Fibroblast of the aortic adventitia (primary cell): ENCODE results near the gene MYCBP2. TPM values are rescaled to one million over a fixed set of nuclear protein-coding genes. Genes with fewer than 3 reads are reported as not detected.
"Not testable (repeated sequence)": the region's sequence is repeated elsewhere in the genome, so short reads cannot be mapped to it uniquely, and the experiment has no call there.

Experiments
- DNase-seq: peaks from one replicate; pipeline ENCODE4 v3.0.0-alpha.2; 2010; ENCODE audit warnings: low read depth
- H3K4me3 ChIP-seq: 2 replicates; pipeline ENCODE4 v1.5.1; 2011; ENCODE audit warnings: low read depth, mild to moderate bottlenecking, control low read depth, low read length, moderate library complexity
- CTCF ChIP-seq: IDR thresholded peaks from 2 replicates; pipeline ENCODE4 v1.5.1; 2011; ENCODE audit warnings: mild to moderate bottlenecking, low read length, control low read depth, inconsistent platforms; ENCODE audit not compliant: insufficient read depth
- total RNA-seq: library from RNA; depleted of rRNA; stranded (reverse); fragments of >200 nt; gene quantifications from 2 replicates; pipeline ENCODE4 v1.2.3, GENCODE V29; 2012; ENCODE audit warnings: low replicate concordance

The MYCBP2 gene
- total RNA-seq, 1 donor, result 84.9 TPM

DNA sequence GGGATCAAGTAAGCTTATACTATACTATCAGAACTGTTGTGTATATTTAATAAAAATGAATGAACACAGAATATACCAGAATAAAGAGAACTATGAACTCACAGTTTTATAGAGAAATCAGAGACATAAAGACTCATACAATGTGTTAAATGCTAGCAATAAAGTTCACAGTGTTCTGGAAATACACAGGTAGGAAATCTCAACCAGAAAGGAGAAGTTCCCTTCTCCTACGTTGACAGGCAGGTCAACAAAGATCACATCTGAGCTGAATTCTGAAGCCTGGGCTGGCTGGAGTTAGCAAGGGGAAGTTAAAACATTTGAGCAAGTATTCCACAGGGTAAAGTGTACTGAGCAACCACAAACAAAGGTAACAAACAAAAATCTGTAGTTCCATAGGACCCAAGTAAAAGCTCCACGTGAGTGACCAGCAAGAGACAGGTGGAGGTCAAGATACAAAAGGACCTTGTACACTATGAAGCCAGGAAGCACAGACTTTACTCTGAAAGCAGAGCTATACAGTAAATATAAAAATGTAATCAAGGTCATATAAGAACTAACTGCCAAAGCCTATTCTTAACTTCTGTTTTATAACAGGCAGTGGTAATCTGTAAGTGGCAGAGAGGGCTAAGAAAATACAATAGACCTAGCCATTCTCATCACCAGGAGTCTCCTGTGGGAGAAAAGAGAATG is 312.9 kb downstream of the MYCBP2 start:
- no peak for TF ChIP-seq CTCF

DNA sequence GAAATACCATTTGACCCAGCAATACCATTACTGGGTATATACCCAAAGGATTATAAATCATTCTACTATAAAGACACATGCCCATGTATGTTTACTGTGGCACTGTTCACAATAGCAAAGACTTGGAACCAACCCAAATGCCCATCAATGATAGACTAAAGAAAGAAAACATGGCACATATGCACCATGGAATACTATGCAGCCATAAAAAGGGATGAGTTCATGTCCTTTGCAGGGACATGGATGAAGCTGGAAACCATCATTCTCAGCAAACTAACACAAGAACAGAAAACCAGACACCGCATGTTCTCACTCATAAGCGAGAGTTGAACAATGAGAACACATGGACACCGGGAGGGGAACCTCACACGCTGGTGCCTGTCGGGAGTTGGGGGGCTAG is 317.2 kb downstream of the MYCBP2 start:
- not testable (repeated sequence) for DNase-seq, H3K4me3 ChIP-seq

More for the DNA sequence above, 312.9 kb downstream of the MYCBP2 start:
- no peak overlapping the region for H3K4me3 ChIP-seq
- DNase-seq, result no peak

GRCh38 chr13:77009011-77009410 is 317.9 kb downstream of the MYCBP2 start:
- DNase-seq, result no peak
- no peak overlapping the region for H3K4me3 ChIP-seq
- no peak for TF ChIP-seq CTCF

- not testable (repeated sequence) for H3K4me3 ChIP-seq, DNase-seq
Measured at GRCh38 chr13:77008337-77008736, 318.6 kb downstream of the MYCBP2 start.

DNA sequence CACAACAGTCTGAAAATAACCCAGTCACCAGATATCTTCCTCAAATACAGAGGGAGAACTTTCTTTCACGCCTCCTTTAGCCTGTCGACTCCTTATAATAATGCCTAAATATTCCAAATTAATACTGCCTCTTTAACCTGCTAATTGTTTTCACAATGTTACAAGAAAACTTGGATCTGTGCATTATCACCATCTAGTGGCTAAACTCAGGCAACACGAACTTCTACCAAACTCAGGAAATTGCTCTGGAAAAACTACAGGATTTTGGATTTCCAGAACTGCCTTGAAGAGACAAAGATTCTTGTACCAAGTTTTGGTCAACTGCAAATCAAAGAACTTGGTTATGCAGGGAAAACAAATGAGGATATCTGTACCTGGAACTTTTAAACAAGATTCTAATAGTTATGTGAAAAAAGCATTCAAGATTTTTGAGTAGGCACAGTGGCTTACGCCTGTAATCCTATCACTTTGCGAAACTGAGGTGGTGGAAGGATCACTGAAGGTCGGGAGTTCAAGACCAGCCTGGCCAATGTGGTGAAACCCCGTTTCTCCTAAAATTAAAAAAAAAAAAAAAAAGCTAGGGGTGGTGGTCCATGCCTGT is 324.2 kb downstream of the MYCBP2 start:
- peak; percentile 82 for TF ChIP-seq CTCF
- H3K4me3 ChIP-seq, result no peak overlapping the region
- peak; percentile 67 for DNase-seq

GRCh38 chr13:77001963-77002587 is 324.8 kb downstream of the MYCBP2 start:
- DNase-seq, result no peak
- H3K4me3 ChIP-seq, result no peak overlapping the region
- TF ChIP-seq CTCF, result no peak

DNA sequence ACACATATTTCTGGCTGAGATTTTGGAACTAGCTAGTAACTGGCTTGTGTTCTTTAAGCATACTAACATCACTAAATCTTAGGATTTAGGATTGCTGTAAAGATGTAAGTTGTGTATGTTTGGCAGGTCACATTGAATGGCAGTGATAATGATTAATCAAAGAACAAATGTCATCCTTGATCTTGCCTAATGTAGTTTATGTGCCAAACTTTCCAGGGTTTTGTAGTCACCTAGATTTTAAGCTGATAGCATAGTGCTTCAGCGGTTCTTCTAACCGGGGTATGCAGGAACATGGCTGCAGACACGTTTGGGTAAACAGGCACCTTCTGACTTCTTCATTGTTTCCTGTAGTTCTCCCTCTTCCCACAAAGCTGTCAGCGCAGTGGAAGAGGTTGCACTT is 325.4 kb downstream of the MYCBP2 start:
- TF ChIP-seq CTCF, result no peak
- DNase-seq, result no peak
- no peak overlapping the region for H3K4me3 ChIP-seq

DNA sequence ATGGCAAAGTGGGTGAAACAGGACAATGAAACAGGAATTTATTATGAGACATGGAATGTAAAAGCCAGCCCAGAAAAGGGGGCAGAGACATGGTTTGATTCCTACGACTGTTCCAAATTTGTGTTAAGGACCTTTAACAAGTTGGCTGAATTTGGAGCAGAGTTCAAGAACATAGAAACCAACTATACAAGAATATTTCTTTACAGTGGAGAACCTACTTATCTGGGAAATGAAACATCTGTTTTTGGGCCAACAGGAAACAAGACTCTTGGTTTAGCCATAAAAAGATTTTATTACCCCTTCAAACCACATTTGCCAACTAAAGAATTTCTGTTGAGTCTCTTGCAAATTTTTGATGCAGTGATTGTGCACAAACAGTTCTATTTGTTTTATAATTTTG is 326.4 kb downstream of the MYCBP2 start:
- TF ChIP-seq CTCF, result no peak
- peak; percentile 51 for DNase-seq
- H3K4me3 ChIP-seq, result no peak overlapping the region
